Loucy (cell line): ENCODE measurements around the gene C19orf18.

Source experiments
- EZH2phosphoT487 ChIP-seq: fragments of 200-600 bp; IDR thresholded peaks from 2 replicates; pipeline ENCODE4 v1.6.1; 2018; ENCODE audit warnings: antibody characterized with exemption, mild to moderate bottlenecking, moderate library complexity, borderline replicate concordance
- TF ChIP-seq, protein P1 (sequence below): fragments of 200-600 bp; sonication (generic); conservative IDR thresholded peaks from 2 replicates; pipeline ENCODE4 v1.5.1; 2014; ENCODE audit warnings: mild to moderate bottlenecking, antibody characterized with exemption, low read length

DNA sequence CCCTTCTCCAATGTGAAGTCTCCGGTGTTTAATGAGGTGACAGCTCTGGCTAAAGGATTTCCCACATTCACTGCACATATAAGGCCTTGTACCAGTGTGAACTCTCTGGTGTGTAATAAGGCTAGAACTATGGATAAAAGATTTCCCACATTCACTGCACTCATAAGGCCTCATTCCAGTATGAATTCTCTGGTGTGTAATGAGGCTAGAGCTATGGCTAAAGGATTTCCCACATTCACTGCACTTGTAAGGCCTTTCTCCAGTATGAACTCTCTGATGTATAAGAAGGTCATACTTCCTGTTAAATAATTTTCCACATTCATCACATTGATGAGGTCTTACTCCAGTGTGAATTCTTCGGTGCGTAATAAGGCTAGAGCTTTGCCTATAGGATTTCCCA is 32.7 kb downstream of the C19orf18 start:
- TF ChIP-seq, protein P1, sequence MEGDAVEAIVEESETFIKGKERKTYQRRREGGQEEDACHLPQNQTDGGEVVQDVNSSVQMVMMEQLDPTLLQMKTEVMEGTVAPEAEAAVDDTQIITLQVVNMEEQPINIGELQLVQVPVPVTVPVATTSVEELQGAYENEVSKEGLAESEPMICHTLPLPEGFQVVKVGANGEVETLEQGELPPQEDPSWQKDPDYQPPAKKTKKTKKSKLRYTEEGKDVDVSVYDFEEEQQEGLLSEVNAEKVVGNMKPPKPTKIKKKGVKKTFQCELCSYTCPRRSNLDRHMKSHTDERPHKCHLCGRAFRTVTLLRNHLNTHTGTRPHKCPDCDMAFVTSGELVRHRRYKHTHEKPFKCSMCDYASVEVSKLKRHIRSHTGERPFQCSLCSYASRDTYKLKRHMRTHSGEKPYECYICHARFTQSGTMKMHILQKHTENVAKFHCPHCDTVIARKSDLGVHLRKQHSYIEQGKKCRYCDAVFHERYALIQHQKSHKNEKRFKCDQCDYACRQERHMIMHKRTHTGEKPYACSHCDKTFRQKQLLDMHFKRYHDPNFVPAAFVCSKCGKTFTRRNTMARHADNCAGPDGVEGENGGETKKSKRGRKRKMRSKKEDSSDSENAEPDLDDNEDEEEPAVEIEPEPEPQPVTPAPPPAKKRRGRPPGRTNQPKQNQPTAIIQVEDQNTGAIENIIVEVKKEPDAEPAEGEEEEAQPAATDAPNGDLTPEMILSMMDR: no peak
- no peak for TF ChIP-seq EZH2phosphoT487
